GM12878 (cell line): ENCODE measurements around the gene EPHA4. TPM values are rescaled to one million over a fixed set of nuclear protein-coding genes. Genes with fewer than 3 reads are reported as not detected.

Source experiments
- ATAC-seq: fragments of 200-7000 bp; cut with Tn5 transposase; 3 replicates; pipeline ENCODE4 v1.9.1; 2020; ENCODE audit warnings: mild to moderate bottlenecking, moderate library complexity
- BruUV-seq: library from RNA; stranded (reverse); fragments of 400-500 nt; replicated peaks from 2 replicates; lab custom pipeline; 2021; lab: Mats Ljungman, UMichigan
- CTCF ChIA-PET: fragments of 300-600 bp; sonication (Branson Sonifier 250); formaldehyde crosslinking; extraction: SDS; loops from one replicate; lab custom pipeline; 2021; ENCODE audit warnings: inconsistent platforms; lab: Yijun Ruan, JAX
- POLR2A ChIA-PET: fragments of 350-600 bp; formaldehyde crosslinking; extraction: SDS; loops from one replicate; lab custom pipeline; 2021; ENCODE audit warnings: inconsistent platforms; lab: Charles Lee
- RAD21 ChIA-PET: fragments of 300-600 bp; sonication (Branson Sonifier 250); formaldehyde crosslinking; loops from one replicate; lab custom pipeline; 2023; ENCODE audit warnings: antibody characterized with exemption; ENCODE audit not compliant: unreplicated experiment; lab: Charles Lee
- SMC1A ChIA-PET: fragments of 300-600 bp; sonication (Branson Sonifier 250); formaldehyde crosslinking; loops from one replicate; lab custom pipeline; 2023; ENCODE audit not compliant: unreplicated experiment, uncharacterized antibody; lab: Charles Lee
- DNase-seq: peaks from one replicate; pipeline ENCODE4 v3.0.0-alpha.2; 2011; ENCODE audit warnings: low read depth, low spot score
- FAIRE-seq: peaks from 3 replicates; lab custom pipeline; 2011; peaks lifted over from hg19 to GRCh38; lab: Jason Lieb, UNC
- H2AFZ ChIP-seq: 2 replicates; pipeline ENCODE4 v1.6.0; 2011; ENCODE audit warnings: low read depth, low read length, control low read depth; ENCODE audit not compliant: control insufficient read depth
- H3K27ac ChIP-seq: 2 replicates; pipeline ENCODE4 v1.5.1; 2011; ENCODE audit warnings: control low read depth; ENCODE audit not compliant: control insufficient read depth, insufficient read depth
- H3K27me3 ChIP-seq, 2 experiments: replicated peaks in 1 of 2; 2 replicates each; pipeline versions ENCODE4 v1.6.0 to v1.6.1; 2011; ENCODE audit warnings: low read length in 1 of 2; ENCODE audit not compliant: control insufficient read depth in 2 of 2, insufficient read depth in 2 of 2
- H3K36me3 ChIP-seq, 2 experiments: 2 replicates each; pipeline ENCODE4 v1.5.1; 2011; ENCODE audit warnings: low read length in 1 of 2; ENCODE audit not compliant: control insufficient read depth in 2 of 2, insufficient read depth in 2 of 2
- H3K4me1 ChIP-seq: 2 replicates; pipeline ENCODE4 v1.6.1; 2011; ENCODE audit warnings: mild to moderate bottlenecking, low read length, moderate library complexity, mixed read lengths; ENCODE audit not compliant: control insufficient read depth, insufficient read depth
- H3K4me2 ChIP-seq: 2 replicates; pipeline ENCODE4 v1.6.0; 2011; ENCODE audit warnings: control low read depth; ENCODE audit not compliant: control insufficient read depth, insufficient read depth
- H3K4me3 ChIP-seq: fragments of 200-600 bp; sonication (generic); 2 replicates; pipeline ENCODE4 v1.5.1; 2016
- H3K79me2 ChIP-seq: 2 replicates; pipeline ENCODE4 v1.6.0; 2011; ENCODE audit warnings: low read length; ENCODE audit not compliant: control insufficient read depth, insufficient read depth
- H3K9ac ChIP-seq: 2 replicates; pipeline ENCODE4 v1.8.0; 2011; ENCODE audit warnings: low read length, control low read depth, mixed read lengths; ENCODE audit not compliant: control insufficient read depth, insufficient read depth
- H3K9me3 ChIP-seq: replicated peaks from 3 replicates; pipeline ENCODE4 v1.5.1; 2011; ENCODE audit warnings: mild to moderate bottlenecking, low read length; ENCODE audit not compliant: control insufficient read depth, insufficient read depth
- H4K20me1 ChIP-seq: 2 replicates; pipeline ENCODE4 v1.6.0; 2011; ENCODE audit not compliant: control insufficient read depth, insufficient read depth
- ATF3 ChIP-seq: IDR thresholded peaks from 2 replicates; pipeline ENCODE4 v1.6.1; 2011; ENCODE audit warnings: low read depth, mild to moderate bottlenecking, low read length, moderate library complexity, borderline replicate concordance; ENCODE audit errors: extremely low read depth
- ATF7 ChIP-seq: fragments of 450-650 bp; IDR thresholded peaks from 2 replicates; pipeline ENCODE4 v1.6.1; 2016; ENCODE audit warnings: low read depth, mild to moderate bottlenecking
- CEBPB ChIP-seq, 2 experiments: fragments of 150-350 bp in 1 of 2; IDR thresholded peaks; 2 replicates each; pipeline ENCODE4 v1.6.1; 2012 to 2014; ENCODE audit warnings: low read depth in 2 of 2, low read length in 2 of 2, borderline replicate concordance in 1 of 2, inconsistent platforms in 1 of 2
- CEBPZ ChIP-seq: fragments of 150-350 bp; IDR thresholded peaks from 2 replicates; pipeline ENCODE4 v1.6.1; 2016; ENCODE audit warnings: low read depth, low read length
- CREM ChIP-seq: IDR thresholded peaks from 2 replicates; pipeline ENCODE4 v1.6.1; 2014; ENCODE audit warnings: antibody characterized with exemption, low read depth
- E4F1 ChIP-seq: fragments of 450-650 bp; IDR thresholded peaks from 2 replicates; pipeline ENCODE4 v1.6.1; 2018; ENCODE audit warnings: borderline replicate concordance, mild to moderate bottlenecking; ENCODE audit not compliant: partially characterized antibody
- ESRRA ChIP-seq: IDR thresholded peaks from 2 replicates; pipeline ENCODE4 v1.6.1; 2012; ENCODE audit warnings: mild to moderate bottlenecking, low read length, improper control_type of control experiment
- ETV6 ChIP-seq, 2 experiments: fragments of 450-650 bp in 1 of 2; IDR thresholded peaks in 1 of 2; conservative IDR thresholded peaks in 1 of 2; 2 replicates each; pipeline ENCODE4 v1.6.1; 2014; ENCODE audit warnings: antibody characterized with exemption in 1 of 2, borderline replicate concordance in 1 of 2, low read depth in 1 of 2, mild to moderate bottlenecking in 1 of 2, moderate library complexity in 1 of 2
- HDAC6 ChIP-seq: fragments of 200-600 bp; sonication (generic); IDR thresholded peaks from one replicate; pipeline ENCODE4 v1.8.0; 2017; ENCODE audit warnings: antibody characterized with exemption; ENCODE audit not compliant: unreplicated experiment
- LARP7 ChIP-seq: fragments of 450-650 bp; IDR thresholded peaks from 2 replicates; pipeline ENCODE4 v1.6.1; 2017; ENCODE audit warnings: mild to moderate bottlenecking
- MAX ChIP-seq: IDR thresholded peaks from 2 replicates; pipeline ENCODE4 v1.6.1; 2012; ENCODE audit warnings: low read depth, low read length, improper control_type of control experiment
- MEF2A ChIP-seq: IDR thresholded peaks from 2 replicates; pipeline ENCODE4 v1.6.1; 2011; ENCODE audit warnings: low read depth, mild to moderate bottlenecking, low read length, moderate library complexity; ENCODE audit not compliant: insufficient read depth
- RELA ChIP-seq: fragments of 450-650 bp; IDR thresholded peaks from 2 replicates; pipeline ENCODE4 v1.8.0; 2014; ENCODE audit warnings: borderline replicate concordance; ENCODE audit not compliant: partially characterized antibody
- SMAD5 ChIP-seq: IDR thresholded peaks from 2 replicates; pipeline ENCODE4 v1.6.1; 2016; ENCODE audit warnings: antibody characterized with exemption, low read depth
- SMARCA5 ChIP-seq: fragments of 450-650 bp; IDR thresholded peaks from 2 replicates; pipeline ENCODE4 v1.6.1; 2017; ENCODE audit warnings: mild to moderate bottlenecking
- SPI1 ChIP-seq: IDR thresholded peaks from 2 replicates; pipeline ENCODE4 v1.6.1; 2011; ENCODE audit warnings: low read depth, mild to moderate bottlenecking, low read length, moderate library complexity, borderline replicate concordance; ENCODE audit not compliant: insufficient read depth
- USF1 ChIP-seq: IDR thresholded peaks from 2 replicates; pipeline ENCODE4 v1.6.1; 2011; ENCODE audit warnings: borderline replicate concordance, low read depth, mild to moderate bottlenecking, moderate library complexity, mixed read lengths, low read length; ENCODE audit not compliant: insufficient read depth; ENCODE audit errors: extremely low read length
- WGBS: methylation state at CpG from one replicate; pipeline ENCODE4 v1.1.6; 2016; ENCODE audit warnings: low lambda C conversion rate; ENCODE audit not compliant: insufficient replicate concordance, insufficient coverage; ENCODE audit errors: missing lambda C conversion rate; 5-methylcytosine and 5-hydroxymethylcytosine counted together
- in situ Hi-C: fragments of 300-500 bp; cut with MboI; formaldehyde crosslinking; loops from 9 replicates; pipeline ENCODE4 v1.14.3; 2018; ENCODE audit warnings: mixed read lengths
- intact Hi-C: fragments of 100-400 bp; cut with micrococcal nuclease; formaldehyde crosslinking; loops from one replicate; pipeline ENCODE4 v1.14.2; 2022; ENCODE audit not compliant: unreplicated experiment
- polyA plus RNA-seq, 11 experiments: library from polyadenylated mRNA; depleted of rRNA in 4 of 11; unstranded in 6 of 11; stranded (reverse) in 5 of 11; fragments of >200 nt; fragmentation: Nextera tagmentation in 4 of 11; fragmentation: Illumina TruSeq in 1 of 11; extraction: Ambion mirVana in 4 of 11; extraction: Trizol in 1 of 11; gene quantifications; 1 replicate in 1 of 11; 2 replicates in 10 of 11; pipeline versions ENCODE4 v1.2.1 to v1.2.3, GENCODE V29; 2011 to 2016; ENCODE audit warnings: inconsistent platforms in 2 of 11, missing spikeins in 2 of 11, low read depth in 1 of 11
- total RNA-seq, 4 experiments: library from RNA; depleted of rRNA in 3 of 4; stranded (reverse); fragments of >200 nt in 3 of 4; fragmentation: Illumina TruSeq in 1 of 4; extraction: Trizol in 1 of 4; gene quantifications; 2 replicates each; pipeline versions ENCODE4 v1.2.1 to v1.2.3, GENCODE V29; 2013 to 2021

The EPHA4 gene
- total and polyA plus RNA-seq, 10 of the 15 experiments (the other 5 are each of a cell fraction or from before 2014, with no cell fraction given), result 0.06 to 1.5 (median 0.33) TPM; not detected in 1

- BruUV-seq, result no TSS peak
- H3K9ac ChIP-seq, result no peak overlapping the region
- SMC1A ChIA-PET, result no interaction called here
- ATAC-seq (no peak), FAIRE-seq (no peak), DNase-seq (no peak)
- no peaks in the 10 kb centered on the region for H4K20me1 ChIP-seq
- H3K27me3 ChIP-seq, result no peaks in the 10 kb centered on the region
- H3K36me3 ChIP-seq, result no peaks in the 10 kb centered on the region
- POLR2A ChIA-PET, result no interaction called here
- H2AFZ ChIP-seq, result no peak overlapping the region
- H3K79me2 ChIP-seq, result no peaks in the 10 kb centered on the region
- CTCF ChIA-PET, result no interaction called here
- no peaks in the 10 kb centered on the region for H3K4me1 ChIP-seq
- H3K4me2 ChIP-seq, result no peak overlapping the region
- RAD21 ChIA-PET, result no interaction called here
- H3K9me3 ChIP-seq, result no peaks in the 10 kb centered on the region
- intact Hi-C loops (no loop called here), in situ Hi-C loops (no loop called here)
- WGBS, result 49% methylated on average over 13 of the region's 13 CpGs
- no peak overlapping the region for H3K27ac ChIP-seq
- H3K4me3 ChIP-seq, result no peak overlapping the region
- TF ChIP-seq CREM (no peak), RELA (no peak), MAX (no peak), ETV6 (conservative IDR thresholded peaks at IDR 0.05 in 1 of 2, IDR thresholded peaks at IDR 0.05 in 1 of 2; ENCODE audit: borderline replicate concordance in 1 of 2, low read depth in 1 of 2) (no peak), HDAC6 (no peak), SMARCA5 (no peak), ESRRA (no peak), CEBPB (IDR thresholded peaks at IDR 0.05; ENCODE audit: borderline replicate concordance in 1 of 2, low read depth in 2 of 2, low read length in 2 of 2) (no peak), LARP7 (no peak), USF1 (no peak), MEF2A (no peak), CEBPZ (no peak), ATF3 (no peak), SPI1 (no peak), SMAD5 (no peak), ATF7 (no peak), E4F1 (no peak)
Measured at GRCh38 chr2:221616561-221616960, 44.5 kb upstream of the EPHA4 start.
